ENCODE measurements around the gene FER1L5. TPM values are rescaled to one million over a fixed set of nuclear protein-coding genes. Genes with fewer than 3 reads are reported as not detected.

The FER1L5 gene
- polyA plus RNA-seq, 3 donors = 0.74 to 0.80 (median 0.79) TPM

DNA sequence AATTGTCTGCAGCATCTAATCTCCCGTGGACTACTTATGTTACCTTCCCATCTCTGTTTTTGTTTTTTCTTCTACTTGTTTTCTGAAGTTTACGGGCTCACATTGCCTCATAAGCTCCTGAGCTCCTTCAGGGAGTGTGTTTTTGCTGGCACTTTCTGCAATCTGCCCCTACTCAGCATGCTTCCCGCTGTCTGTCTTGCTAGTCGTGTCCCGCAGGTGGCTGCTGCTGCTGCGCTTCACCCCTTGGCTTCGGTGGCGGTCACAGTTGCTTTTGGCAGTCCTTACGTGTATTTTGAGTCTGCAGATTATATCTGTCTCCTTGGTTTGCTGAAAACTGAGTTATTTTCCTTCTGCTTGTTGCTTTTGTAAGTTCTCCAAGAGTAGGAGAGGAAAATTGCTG is 37.3 kb downstream of the FER1L5 start:
- DNase-seq (ENCODE audit: low read depth in 3 of 3, low spot score in 2 of 3) = peak in 1 of 3 donors; percentile 7

DNA sequence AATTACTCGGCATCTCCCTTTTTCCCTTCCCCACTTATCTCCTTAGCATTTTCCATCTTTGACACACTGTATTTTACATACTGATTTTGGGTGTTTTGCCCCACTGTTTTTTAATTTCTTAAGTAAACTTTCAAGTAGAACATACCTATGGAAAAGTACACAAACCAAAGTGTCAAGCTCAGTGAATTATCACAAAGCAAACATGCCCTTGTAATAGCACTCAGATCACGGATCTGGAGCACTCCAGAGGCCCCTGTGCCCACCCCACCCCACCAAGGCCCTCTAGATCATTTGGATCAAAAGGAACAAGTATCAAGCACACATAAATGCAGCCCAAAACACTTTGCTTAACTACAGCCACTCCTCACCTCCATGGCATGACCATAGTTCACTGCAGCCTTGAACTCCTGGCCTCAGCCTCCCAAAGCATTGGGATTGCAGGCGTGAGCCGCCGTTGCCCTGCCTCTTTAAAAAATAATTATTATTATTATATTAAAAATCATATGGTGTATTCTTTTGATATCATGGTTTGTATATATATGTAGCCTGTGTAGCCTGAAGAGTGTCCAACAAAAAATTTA is 38.1 kb downstream of the FER1L5 start:
- DNase-seq (ENCODE audit: low read depth in 3 of 3, low spot score in 2 of 3) = no peak

DNA sequence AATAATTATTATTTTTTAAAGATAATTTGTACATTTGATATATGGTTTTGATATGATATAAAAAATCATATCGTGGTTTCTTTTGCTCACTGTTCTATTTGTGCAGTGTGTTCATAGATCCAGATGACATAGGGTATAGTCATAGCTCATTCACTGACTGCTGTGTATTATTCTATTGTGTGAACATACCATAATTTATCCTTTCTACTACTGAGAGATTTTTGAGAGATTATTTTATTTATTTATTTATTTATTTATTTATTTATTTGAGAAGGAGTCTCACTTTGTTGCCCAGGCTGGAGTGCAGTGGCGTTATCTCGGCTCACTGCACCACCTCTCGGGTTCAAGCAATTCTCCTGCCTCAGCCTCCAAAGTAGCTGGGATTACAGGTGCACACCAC is 39.0 kb downstream of the FER1L5 start:
- no peak for DNase-seq (ENCODE audit: low read depth in 3 of 3, low spot score in 2 of 3)

DNA sequence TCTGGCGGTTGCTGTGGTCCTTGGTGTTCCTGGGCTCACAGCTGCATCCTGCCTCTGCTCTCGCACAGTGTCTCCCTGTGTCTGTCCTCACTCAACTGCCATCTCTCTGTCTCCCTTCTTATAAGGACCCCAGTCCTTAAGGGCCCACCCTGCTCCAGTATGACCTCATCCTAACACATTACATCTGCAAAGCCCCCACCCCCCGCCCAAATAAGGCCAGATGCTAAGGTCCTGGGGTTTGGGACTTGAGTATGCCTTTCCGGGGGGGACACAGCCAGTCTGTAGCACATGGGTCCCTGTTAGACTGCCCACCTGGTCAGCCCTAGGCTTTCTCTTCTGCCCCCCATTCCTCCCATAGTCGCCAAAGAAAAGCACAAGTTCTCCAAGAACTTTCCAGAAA is 40.7 kb downstream of the FER1L5 start:
- no peak for DNase-seq (ENCODE audit: low read depth in 3 of 3, low spot score in 2 of 3)

DNA sequence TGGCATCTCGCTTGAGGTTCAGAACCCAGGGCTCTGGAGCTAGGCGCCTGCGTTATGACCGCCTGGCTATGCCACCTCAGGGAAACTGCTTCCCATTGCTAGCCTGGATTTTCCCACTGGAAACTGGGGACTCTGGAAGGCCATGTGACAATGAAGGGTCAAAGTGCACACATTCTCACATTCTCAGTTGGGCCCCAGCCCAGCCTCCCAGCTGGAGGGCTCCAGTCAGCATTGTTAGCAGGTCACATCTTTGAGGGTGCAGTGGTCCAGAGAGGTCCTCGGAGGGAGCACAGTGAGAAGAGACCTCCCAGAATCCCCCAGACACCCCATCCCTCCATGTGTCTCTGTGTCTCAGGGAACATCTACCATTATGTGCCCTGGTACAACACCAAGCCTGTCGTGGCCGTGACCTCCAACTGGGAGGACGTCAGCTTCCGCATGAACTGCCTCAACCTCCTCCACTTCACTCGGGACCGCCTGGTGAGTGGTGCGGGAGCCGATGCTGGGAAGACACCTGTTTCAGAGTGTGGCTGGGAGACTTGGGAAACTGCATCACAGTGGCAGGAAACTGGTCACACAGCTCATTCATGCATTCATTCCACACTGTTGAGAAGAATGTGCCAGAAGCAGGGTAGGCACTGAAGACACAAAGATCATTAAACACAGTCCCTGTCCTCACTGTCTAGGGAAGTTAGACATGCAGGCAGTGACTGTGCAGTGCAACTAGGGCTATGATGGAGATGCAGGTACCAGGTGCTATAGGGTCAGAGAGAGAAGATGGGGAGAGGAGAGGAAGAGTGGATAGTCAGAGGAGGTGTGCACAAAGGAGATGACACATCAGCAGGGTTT is 41.6 kb downstream of the FER1L5 start:
- DNase-seq (ENCODE audit: low read depth in 3 of 3, low spot score in 2 of 3) = no peak

DNA sequence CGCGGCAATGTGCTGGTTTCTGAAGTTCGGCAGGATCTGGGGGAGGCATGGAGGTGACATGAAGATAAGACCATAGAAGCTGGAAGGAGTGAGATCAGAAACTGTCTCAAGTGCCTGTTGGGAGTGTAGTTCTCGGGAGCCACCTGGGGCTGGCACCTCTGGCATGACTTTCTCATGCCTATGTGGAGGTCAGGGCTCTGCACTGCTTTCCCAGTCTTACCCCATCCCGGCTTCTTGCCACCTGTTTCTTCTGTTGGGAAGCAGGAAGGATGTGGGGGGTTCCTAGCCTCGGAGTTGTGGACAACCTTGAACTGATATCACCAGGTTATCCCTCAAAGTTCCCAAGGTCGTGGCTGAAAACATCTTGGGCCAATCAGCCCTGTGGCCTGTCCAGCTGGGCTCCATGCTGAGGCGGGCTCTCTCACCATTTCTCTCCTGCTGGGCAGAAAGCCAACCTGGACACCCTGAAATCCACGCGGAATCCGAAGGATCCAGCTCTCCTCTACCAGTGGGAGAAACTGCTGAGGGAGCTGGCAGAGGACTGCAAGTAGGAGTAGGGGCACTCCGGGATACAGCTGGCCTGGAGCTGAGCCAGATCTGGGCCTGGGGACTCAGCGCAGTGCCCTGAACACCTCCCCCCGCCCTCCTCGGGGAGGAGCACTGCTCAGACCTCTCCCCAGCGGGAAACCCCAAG is 42.5 kb downstream of the FER1L5 start:
- DNase-seq (ENCODE audit: low read depth in 3 of 3, low spot score in 2 of 3) = peak in 1 of 3 donors; percentile 17

DNA sequence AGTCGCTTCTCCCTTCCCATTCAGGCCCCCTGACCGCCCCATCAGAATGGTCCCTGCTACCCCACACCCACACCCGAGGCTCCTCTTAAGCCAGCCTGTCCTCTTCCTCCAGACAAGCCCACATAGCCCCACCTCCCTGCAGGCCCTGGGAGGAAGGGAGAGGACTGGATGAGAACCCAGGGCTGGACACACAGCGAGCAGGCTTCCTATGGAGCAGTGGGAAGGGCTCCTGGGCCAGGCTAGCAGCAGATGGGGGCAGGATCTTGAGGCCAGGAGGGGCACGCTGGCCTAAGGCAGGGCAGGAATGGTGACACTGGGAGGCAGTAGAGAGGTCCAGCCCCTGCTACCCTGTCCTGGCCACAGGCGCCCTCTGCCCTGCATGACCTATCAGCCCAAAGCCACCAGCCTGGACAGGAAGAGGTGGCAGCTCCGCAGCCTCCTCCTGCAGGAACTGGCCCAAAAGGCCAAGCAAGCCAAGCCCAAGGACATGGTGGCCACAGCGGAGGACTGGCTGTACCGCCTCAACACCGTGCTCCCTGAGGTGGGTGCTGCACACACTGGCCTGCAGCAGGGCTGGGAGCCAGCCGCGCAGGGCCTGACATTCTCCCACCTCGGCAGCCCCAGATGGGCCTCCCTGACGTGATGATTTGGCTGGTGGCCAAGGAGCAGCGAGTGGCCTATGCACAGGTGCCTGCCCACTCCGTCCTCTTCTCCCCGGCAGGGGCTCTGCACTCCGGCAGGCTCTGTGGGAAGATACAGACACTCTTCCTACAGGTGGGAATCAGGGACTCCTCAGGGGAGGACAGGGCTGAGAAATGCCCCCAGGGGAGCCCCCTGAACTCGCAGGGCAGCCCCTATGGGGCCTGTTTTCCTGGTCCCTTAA is 43.3 kb downstream of the FER1L5 start:
- peak in 2 of 3 donors; percentile 29 to 36 for DNase-seq (ENCODE audit: low read depth in 3 of 3, low spot score in 2 of 3)

DNA sequence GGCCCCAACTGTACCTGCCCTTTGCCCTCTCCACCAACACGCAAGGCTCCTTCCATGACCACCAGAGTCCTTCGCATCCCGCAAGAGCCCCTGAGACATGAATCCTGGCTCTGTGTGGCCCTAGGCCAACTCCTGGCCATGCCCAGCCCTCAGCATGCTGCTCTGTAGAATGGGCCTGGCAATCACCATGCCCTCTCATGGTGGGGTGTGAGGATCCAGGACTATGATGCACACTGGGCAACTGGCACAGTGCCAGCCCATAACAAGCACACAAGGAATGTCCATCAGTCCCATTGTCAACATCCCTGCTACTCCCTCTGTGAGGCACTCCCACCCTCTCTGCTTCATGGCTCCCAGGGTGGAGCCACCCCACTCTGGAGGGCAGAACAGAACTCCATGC is 44.7 kb downstream of the FER1L5 start:
- DNase-seq (ENCODE audit: low read depth in 3 of 3, low spot score in 2 of 3) = no peak

DNA sequence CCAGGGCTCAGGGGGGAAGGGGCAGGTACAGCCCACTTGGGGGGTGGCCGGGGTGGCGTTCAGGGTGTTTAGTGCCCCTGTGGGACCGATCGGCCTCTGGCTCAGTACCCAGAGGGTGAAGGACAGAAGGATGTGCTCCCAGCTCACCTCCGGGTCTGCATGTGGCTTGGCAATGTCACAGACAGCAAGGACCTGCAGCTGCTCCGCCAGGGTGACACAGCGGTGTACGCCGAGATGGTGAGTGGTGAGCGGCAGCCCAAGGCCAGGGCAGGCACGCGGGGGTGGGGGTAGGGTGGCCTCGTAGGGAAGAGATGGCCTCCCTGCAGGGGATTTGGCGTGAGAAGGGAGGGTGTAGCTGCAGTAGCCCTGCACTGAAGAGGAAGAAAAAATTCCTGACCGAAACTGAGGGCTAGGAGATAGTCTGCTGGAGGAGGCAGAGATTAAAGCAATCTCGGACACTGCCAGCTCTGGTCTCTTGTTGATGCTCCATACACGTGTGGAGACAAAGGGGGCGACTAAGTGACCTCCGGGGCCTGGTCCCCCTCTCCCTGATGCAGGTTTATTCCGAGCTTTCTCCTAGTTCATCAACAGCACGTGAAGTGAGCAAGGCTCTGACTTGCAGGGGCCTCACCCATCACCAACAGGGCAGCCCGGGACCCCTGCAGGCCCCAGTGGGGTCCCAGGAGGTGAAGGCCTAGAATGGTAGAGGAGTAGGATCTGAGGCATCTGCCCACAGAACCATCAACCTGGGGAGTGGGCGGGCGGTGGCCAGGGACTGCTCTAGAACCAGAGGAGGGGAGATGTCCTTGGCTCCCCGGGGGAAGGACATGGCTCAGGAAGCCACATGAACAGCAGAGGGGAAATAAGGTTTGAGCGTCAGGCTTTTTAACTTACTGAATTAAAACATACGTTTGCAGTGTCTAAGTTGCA is 45.4 kb downstream of the FER1L5 start:
- DNase-seq (ENCODE audit: low read depth in 3 of 3, low spot score in 2 of 3) = no peak

DNA sequence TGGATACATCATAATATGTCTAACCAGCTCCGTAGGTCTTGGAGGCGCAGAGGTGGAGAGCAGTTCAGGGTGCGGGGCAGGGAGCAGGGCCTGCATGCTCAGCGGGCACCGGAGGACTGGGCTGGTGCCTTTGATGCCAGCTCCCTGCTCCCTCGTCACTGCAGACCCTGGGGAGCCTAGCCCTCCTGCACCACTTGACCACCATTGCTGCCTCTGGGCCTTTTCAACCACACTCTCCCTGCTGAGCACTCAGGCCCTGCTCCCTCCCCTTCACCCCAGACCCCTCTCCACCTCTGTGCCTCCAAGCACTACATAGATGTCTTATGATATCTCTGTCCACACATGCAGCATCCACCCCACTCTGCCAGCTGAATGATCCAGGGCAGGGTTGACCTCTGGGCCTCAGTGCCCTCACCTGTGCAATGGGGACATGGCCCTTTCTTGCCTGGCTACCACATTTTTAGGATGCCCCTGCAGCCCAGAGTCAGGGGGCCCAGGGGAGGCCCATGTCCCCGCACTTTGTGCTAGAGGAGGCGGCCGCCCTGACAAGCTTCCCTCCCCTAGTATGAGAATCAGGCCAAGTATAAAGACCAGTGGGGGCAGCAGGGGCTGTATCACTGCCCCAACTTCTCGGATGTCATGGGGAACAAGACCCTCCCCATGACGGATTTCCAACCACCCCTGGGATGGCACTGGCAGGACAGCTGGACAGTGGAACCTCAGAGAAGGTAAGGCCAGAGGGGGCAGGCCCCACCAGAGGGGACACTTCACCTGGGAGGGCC is 46.3 kb downstream of the FER1L5 start:
- DNase-seq (ENCODE audit: low read depth in 3 of 3, low spot score in 2 of 3) = no peak

DNA sequence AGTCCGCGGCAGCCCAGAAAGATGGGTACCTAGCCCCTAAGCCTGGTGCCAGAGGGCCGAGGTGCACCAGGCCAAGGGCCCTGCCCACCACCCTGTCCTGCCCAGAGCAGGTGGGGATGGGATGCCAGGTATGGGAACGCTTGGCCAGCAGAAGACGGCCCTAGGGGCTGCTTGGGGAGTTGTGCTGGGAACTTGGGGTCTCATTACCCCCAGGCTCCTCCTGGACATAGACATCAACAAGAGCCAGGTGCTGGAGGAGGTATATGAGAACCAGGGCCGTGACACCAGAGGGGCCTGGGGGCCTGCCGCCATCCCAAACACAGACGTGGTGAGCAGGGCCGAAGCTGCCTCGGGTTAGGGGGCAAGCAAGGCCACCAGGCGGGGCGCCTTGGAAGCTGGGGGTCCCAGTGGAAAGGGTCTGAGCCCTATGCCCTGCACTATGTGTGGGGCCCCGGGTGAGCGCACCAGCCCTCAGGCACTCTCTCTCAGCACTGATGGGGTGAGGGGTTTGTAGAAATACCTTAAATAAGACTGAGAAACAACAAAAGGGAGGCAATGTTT is 46.9 kb downstream of the FER1L5 start:
- no peak for DNase-seq (ENCODE audit: low read depth in 3 of 3, low spot score in 2 of 3)

DNA sequence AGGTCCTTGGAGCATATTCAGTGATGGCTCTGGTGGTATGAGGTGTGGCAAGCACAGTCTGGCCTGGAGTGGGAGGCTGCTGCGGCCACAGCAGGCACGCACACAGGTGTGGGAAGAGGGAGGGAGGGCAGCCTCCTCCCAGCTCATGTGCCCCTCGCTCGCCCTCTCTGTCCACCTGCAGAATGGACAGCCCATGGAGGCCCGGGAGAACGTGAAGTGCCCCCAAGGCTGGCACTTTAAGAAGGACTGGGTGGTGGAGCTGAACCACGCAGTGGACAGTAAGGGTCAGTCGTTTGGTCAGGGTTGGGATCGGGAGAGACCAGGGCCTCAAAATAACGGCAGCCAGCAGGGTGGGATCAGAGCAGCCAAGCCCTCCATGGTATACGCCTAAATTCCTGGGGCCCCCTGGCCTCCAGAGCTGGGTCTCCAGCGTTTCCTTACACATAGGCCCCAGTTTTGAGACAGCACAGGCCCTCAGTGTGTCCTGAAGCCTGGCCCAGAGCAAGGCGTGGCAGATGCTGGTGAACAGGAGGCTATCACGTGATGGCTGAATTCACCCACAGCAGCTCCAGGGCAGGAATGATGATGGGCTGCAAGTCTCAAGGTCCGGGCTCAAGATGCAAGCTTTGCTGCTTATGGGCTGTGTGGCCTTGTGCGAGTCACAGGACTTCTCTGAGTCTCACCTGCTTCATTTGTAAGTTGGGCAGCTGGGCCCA is 47.9 kb downstream of the FER1L5 start:
- DNase-seq (ENCODE audit: low read depth in 3 of 3, low spot score in 2 of 3) = no peak

DNA sequence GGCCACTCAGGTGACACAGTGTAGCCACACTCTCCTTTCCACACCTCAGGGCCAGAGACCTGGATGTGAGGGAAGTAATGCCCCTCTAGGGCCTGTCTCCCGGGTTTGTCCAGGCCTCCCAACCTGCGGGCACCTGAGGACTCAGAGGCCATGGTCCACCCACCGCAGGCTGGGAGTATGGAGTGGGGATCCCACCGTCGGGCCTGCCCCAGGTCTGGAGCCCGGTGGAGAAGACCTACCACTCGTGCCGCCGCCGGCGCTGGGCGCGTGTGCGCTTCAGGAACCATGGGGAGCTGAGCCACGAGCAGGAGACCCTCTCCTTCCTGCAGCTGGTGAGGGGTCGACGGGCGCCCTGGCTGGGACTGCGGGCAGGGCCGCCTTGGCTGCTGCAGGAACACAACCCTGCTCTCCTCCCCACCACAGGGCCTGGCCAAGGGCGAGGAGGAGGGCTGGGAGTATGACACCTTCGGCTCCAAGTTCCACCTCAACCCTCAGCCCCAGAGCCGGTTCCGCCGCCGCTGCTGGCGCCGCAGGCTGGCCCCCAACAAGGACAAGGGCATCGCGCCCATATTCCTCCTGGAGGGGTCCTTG is 48.6 kb downstream of the FER1L5 start:
- no peak for DNase-seq (ENCODE audit: low read depth in 3 of 3, low spot score in 2 of 3)

DNA sequence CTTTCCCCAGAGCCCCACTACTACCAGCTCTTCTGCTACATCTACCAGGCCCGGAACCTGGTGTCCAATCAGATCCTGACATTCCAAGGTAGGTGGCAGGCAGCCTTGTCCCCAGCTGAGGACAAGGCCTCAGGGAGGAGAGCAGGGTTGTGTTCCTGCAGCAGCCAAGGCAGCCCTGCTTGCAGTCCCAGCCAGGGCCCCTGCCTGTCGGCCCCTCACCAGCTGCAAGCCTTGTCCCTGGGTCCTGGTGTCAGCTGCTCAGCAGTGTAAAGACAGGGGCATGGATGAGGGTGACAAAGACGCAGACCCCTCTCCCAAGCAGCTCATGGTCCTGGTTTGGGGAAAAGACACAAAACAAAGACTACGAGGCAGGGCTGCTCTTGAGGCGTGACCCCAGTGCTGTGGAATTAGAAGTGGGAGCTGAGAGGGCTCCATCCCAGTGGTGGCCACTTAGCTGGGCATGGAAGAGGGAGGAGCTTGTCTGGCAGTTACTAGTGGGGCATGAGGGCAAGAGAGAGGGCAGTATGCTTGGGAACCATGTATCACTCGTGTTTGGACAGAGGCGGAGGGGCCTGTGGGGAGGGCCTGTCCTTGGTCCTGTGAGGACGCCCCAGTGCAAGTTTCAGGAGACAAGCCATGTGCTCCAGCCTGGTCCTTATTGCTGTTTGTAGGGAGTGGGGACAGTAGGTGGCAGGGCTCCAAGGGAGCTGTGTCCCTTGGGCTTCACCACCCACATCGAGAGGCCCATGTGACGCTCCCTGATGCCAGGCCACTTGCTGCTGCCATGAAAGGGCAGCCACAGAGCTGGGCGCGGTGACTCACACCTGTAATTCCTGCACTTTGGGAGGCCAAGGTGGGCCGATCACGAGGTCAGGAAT is 49.8 kb downstream of the FER1L5 start:
- DNase-seq (ENCODE audit: low read depth in 3 of 3, low spot score in 2 of 3) = no peak

DNA sequence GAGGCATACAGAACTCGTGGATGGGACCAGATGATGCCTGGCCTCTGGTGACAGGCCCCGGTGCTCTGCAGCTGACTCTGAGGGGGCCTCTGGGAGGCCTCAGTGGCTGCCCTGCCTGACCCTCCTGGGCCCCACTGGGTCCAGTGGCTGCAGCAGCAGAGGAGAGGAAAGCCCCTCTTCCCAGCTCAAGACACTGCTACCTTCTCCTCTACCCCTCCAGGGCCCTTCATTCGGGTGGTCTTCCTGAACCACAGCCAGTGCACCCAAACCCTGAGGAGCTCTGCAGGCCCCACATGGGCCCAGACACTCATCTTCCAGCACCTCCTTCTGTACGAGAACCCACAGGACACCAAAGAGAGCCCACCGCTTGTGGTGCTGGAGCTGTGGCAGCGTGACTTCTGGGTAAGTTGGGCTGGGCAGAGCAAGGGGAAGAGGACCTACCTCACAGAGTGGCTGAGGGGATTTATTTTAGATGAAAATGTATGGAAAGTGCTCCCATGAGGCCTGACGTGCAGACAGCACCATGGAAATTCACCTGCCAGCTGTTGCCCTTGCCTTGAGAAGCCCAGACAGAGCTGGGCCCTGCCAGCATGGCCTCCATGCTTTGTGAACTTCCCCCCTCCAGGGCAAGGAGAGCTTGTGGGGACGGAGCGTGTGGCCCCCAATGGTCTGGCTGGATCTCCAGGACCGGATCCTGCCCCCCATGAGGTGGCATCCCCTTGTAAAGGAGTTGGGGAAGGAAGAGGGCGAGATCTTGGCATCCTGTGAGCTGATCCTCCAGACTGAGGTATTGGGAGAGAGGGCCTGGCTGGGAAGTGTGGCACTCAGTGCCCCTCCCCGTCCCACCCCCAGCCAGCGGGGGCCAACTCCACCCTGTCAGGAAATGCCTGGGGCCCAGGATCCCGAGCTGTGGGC is 51.0 kb downstream of the FER1L5 start:
- DNase-seq (ENCODE audit: low read depth in 3 of 3, low spot score in 2 of 3) = no peak

DNA sequence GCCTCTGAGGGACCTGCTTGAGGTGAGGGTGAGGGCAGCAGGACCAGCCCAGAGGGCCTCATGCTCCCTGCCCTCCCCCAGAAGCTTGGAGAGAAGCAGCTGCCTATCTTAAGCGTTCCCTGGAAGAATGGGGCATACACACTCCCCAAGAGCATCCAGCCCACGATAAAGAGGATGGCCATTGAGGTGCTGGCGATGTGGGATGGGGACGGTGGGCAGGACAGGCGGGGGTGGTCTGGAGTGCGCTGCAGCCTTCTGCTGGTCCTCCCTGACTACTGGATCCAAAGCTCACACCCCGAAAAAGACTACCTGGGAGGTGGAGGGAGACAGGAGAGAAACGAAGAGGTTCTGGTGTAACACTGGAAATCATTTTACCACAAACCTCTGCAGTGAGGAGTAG is 51.7 kb downstream of the FER1L5 start:
- DNase-seq (ENCODE audit: low read depth in 3 of 3, low spot score in 2 of 3) = no peak
